Measurements from ENCODE around the gene IMMP2L.

Gene IMMP2L

GRCh38 chr7:111595780-111596179 is 33.5 kb upstream of the IMMP2L start:
- TF ChIP-seq FOXP2 (optimal IDR thresholded peaks at IDR 0.05; ENCODE audit: borderline replicate concordance, extremely low read depth, extremely low read length, insufficient read depth) = no peak
- TF ChIP-seq TAF1 (IDR thresholded peaks at IDR 0.05; ENCODE audit: borderline replicate concordance, insufficient read depth, low read length) = no peak
- no peak for TF ChIP-seq SIN3A (IDR thresholded peaks at IDR 0.05; ENCODE audit: borderline replicate concordance, insufficient read depth, low read length)
- no peak for TF ChIP-seq REST (IDR thresholded peaks at IDR 0.05; ENCODE audit: insufficient read depth in 1 of 2, low read depth in 2 of 2, low read length in 2 of 2)
- TF ChIP-seq POLR2AphosphoS5 (IDR thresholded peaks at IDR 0.05; ENCODE audit: low read depth, low read length) = no peak

- TF ChIP-seq REST (IDR thresholded peaks at IDR 0.05; ENCODE audit: insufficient read depth in 1 of 2, low read depth in 2 of 2, low read length in 2 of 2) (no peak), SIN3A (IDR thresholded peaks at IDR 0.05; ENCODE audit: borderline replicate concordance, insufficient read depth, low read length) (no peak), POLR2AphosphoS5 (IDR thresholded peaks at IDR 0.05; ENCODE audit: low read depth, low read length) (no peak), TAF1 (IDR thresholded peaks at IDR 0.05; ENCODE audit: borderline replicate concordance, insufficient read depth, low read length) (no peak), FOXP2 (optimal IDR thresholded peaks at IDR 0.05; ENCODE audit: borderline replicate concordance, extremely low read depth, extremely low read length, insufficient read depth) (no peak)
Observed at GRCh38 chr7:111594602-111595001, 32.3 kb upstream of the IMMP2L start.

GRCh38 chr7:111593343-111593742 is 31.1 kb upstream of the IMMP2L start:
- TF ChIP-seq POLR2AphosphoS5 (IDR thresholded peaks at IDR 0.05; ENCODE audit: low read depth, low read length) (no peak), SIN3A (IDR thresholded peaks at IDR 0.05; ENCODE audit: borderline replicate concordance, insufficient read depth, low read length) (no peak), FOXP2 (optimal IDR thresholded peaks at IDR 0.05; ENCODE audit: borderline replicate concordance, extremely low read depth, extremely low read length, insufficient read depth) (no peak), REST (IDR thresholded peaks at IDR 0.05; ENCODE audit: insufficient read depth in 1 of 2, low read depth in 2 of 2, low read length in 2 of 2) (no peak), TAF1 (IDR thresholded peaks at IDR 0.05; ENCODE audit: borderline replicate concordance, insufficient read depth, low read length) (no peak)

- no peak for TF ChIP-seq POLR2AphosphoS5 (IDR thresholded peaks at IDR 0.05; ENCODE audit: low read depth, low read length)
- no peak for TF ChIP-seq TAF1 (IDR thresholded peaks at IDR 0.05; ENCODE audit: borderline replicate concordance, insufficient read depth, low read length)
- peak in 1 of 2 experiments; percentile 76; a peak in 2 of 4 replicates for TF ChIP-seq REST (IDR thresholded peaks at IDR 0.05; ENCODE audit: insufficient read depth in 1 of 2, low read depth in 2 of 2, low read length in 2 of 2)
- no peak for TF ChIP-seq SIN3A (IDR thresholded peaks at IDR 0.05; ENCODE audit: borderline replicate concordance, insufficient read depth, low read length)
- TF ChIP-seq FOXP2 (optimal IDR thresholded peaks at IDR 0.05; ENCODE audit: borderline replicate concordance, extremely low read depth, extremely low read length, insufficient read depth) = no peak
Observed at GRCh38 chr7:111588065-111588433, 25.8 kb upstream of the IMMP2L start.
